Measurements from ENCODE around the gene TEN1. TPM values are rescaled to one million over a fixed set of nuclear protein-coding genes. Genes with fewer than 3 reads are reported as not detected.

TEN1 gene
- total RNA-seq, 4 donors from 2014 or later = 18.7 to 137 (median 20.7) TPM

DNA sequence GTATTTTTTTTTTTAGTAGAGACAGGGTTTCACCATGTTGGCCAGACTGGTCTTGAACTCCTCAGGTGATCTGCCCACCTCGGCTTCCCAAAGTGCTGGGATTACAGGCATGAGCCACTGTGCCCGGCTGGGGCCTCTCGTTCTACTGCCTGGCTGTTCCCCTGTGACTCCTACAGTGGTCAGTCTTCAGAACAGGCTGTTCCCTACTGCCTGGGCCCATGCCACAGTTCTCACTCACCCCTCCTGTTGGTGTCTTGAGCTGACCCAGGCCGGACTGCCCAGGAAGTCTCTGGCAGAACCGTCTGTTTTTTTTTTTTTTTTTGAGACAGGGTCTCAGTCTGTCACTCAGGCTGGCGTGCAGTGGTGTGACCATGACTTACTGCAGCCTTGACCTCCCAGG, 24.9 kb downstream of the TEN1 start:
- intact Hi-C loops (cut with DNase I; ENCODE audit: low total_unique reads) = loop anchor here (5.0 kb wide), 1 partner anchor 97 kb away; no protein-coding TSS in a partner anchor
- TF ChIP-seq POLR2A (IDR thresholded peaks at IDR 0.05) (no peak), EP300 (IDR thresholded peaks at IDR 0.05; ENCODE audit: low read depth) (no peak), POLR2AphosphoS5 (IDR thresholded peaks at IDR 0.05) (no peak)
- TF ChIP-seq, protein P1, sequence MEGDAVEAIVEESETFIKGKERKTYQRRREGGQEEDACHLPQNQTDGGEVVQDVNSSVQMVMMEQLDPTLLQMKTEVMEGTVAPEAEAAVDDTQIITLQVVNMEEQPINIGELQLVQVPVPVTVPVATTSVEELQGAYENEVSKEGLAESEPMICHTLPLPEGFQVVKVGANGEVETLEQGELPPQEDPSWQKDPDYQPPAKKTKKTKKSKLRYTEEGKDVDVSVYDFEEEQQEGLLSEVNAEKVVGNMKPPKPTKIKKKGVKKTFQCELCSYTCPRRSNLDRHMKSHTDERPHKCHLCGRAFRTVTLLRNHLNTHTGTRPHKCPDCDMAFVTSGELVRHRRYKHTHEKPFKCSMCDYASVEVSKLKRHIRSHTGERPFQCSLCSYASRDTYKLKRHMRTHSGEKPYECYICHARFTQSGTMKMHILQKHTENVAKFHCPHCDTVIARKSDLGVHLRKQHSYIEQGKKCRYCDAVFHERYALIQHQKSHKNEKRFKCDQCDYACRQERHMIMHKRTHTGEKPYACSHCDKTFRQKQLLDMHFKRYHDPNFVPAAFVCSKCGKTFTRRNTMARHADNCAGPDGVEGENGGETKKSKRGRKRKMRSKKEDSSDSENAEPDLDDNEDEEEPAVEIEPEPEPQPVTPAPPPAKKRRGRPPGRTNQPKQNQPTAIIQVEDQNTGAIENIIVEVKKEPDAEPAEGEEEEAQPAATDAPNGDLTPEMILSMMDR (IDR thresholded peaks at IDR 0.05) = no peak
- H3K9me3 ChIP-seq = no peaks in the 10 kb centered on the region
- no peak for DNase-seq
- peaks cover 3 to 64% (median 36%) of the 10 kb centered on the region in 4 donors for H3K4me1 ChIP-seq
- no peak overlapping the region for H3K4me3 ChIP-seq
- no peaks in the 10 kb centered on the region for H3K27me3 ChIP-seq
- 60 to 78% methylated on average over 1 to 6 of the region's 6 CpGs for WGBS, 2 donors (ENCODE audit: low coverage in 1 of 2)
- no peaks in the 10 kb centered on the region for H3K36me3 ChIP-seq
- H3K27ac ChIP-seq = peak overlapping the region; percentile 61 to 76 (median 68)
- in situ Hi-C loops (cut with MboI; ENCODE audit: low pct_ligation_motif_present in 1 of 4, low pct_unique_long_range_greater_than_20kb in 1 of 4, low sequenced_read_pairs in 3 of 4) = loop anchor here in 3 of 4 donors (5.0 to 25.0 kb wide), 3 partner anchors 89 to 283 kb away; no protein-coding TSS in a partner anchor

DNA sequence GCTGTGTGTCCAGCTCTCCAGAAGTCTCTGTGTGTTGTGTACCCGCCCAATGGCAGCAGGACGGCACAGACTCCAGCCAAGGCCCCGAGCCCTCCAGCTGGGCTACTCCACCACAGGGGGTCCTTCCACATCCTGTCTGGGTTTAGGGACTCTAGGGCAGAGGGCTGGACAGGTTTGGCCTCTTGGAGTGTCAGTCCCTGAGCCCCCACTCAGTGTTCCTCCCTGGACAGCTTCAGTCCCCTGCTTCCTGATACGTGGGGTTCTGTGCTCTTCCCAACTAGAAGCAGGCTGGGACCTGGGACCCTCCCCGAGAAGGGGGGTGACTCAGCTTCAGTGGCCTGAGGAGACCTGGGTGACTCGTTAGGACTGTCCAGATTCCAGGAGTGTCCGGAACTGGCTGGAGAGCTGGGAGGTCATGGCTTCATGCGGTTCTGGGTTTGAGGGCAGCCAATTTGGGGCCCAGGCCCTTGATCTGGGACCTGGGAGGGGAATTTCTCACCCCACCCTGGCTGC, 25.8 kb downstream of the TEN1 start:
- H3K4me1 ChIP-seq = peaks cover 3 to 55% (median 32%) of the 10 kb centered on the region in 4 donors
- H3K36me3 ChIP-seq = no peaks in the 10 kb centered on the region
- DNase-seq = no peak
- WGBS, 2 donors (ENCODE audit: low coverage in 1 of 2) = 60 to 71% methylated on average over 1 to 8 of the region's 8 CpGs
- TF ChIP-seq POLR2AphosphoS5 (IDR thresholded peaks at IDR 0.05) (no peak), POLR2A (IDR thresholded peaks at IDR 0.05) (no peak)
- TF ChIP-seq, protein P1 (IDR thresholded peaks at IDR 0.05) = no peak
- intact Hi-C loops (cut with DNase I; ENCODE audit: low total_unique reads) (loop anchor here (5.0 kb wide), 1 partner anchor 98 kb away; no protein-coding TSS in a partner anchor), in situ Hi-C loops (cut with MboI; ENCODE audit: low pct_ligation_motif_present in 1 of 4, low pct_unique_long_range_greater_than_20kb in 1 of 4, low sequenced_read_pairs in 3 of 4) (loop anchor here in 3 of 4 donors (5.0 to 25.0 kb wide), 3 partner anchors 90 to 282 kb away; no protein-coding TSS in a partner anchor)
- peak overlapping the region; percentile 28 to 76 (median 68) for H3K27ac ChIP-seq
- no peaks in the 10 kb centered on the region for H3K27me3 ChIP-seq
- H3K4me3 ChIP-seq = no peak overlapping the region
- no peaks in the 10 kb centered on the region for H3K9me3 ChIP-seq

DNA sequence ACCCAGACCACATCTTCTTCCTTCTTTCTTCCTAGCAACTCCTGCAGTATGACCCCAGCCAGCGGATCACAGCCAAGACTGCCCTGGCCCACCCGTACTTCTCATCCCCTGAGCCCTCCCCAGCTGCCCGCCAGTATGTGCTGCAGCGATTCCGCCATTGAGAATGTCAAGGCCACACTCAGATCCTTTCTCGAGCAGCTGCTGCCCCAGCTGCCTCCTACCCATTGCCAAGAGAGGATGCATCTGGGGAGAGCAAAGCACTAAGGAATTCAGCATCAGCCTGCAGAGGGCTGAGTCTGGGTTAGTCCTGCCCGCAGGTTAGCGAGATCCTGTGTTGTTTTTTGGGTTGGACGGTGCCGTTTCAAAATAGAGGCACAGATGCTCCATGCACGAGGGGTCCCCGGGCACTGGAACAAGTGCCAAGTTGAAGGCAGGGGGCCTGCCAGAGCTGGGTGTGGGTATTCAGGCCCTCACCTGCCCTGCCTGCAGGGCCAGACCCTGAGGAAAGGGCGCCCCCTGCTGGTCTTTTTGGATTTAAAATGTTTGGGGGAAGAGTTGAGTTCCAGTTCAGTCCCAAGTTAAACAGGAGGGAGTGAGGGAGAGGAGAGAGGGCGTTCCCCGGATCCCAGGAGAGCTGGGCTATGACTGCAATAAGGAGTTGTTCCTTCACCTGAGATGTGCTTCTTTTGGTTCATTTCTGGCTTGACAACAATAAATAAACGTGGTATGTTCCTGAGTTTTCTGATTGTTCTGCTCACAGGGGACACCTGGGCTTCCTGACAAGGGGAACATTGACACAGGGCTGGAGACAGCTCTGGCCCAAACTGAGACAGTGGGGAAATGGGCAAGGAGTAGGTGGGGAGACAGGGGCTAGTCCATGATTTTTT, 26.5 kb downstream of the TEN1 start:
- Histone ChIP-seq H3K27ac (peak overlapping the region; percentile 1 to 64 (median 44)), H3K36me3 (no peaks in the 10 kb centered on the region), H3K27me3 (no peaks in the 10 kb centered on the region), H3K4me1 (peaks cover 2 to 48% (median 25%) of the 10 kb centered on the region in 4 donors), H3K4me3 (no peak overlapping the region), H3K9me3 (no peaks in the 10 kb centered on the region)
- intact Hi-C loops (cut with DNase I; ENCODE audit: low total_unique reads) = no loop called here
- in situ Hi-C loops (cut with MboI; ENCODE audit: low pct_ligation_motif_present in 1 of 4, low pct_unique_long_range_greater_than_20kb in 1 of 4, low sequenced_read_pairs in 3 of 4) = loop anchor here in 2 of 4 donors (5.0 to 25.0 kb wide), 3 partner anchors 91 to 282 kb away; no protein-coding TSS in a partner anchor
- peak; percentile 90 for DNase-seq
- TF ChIP-seq EP300 (IDR thresholded peaks at IDR 0.05; ENCODE audit: low read depth) = no peak
- TF ChIP-seq POLR2A (IDR thresholded peaks at IDR 0.05) = no peak
- TF ChIP-seq, protein P1 (IDR thresholded peaks at IDR 0.05) = peak; percentile 74 to 92 (median 82)
- TF ChIP-seq POLR2AphosphoS5 (IDR thresholded peaks at IDR 0.05) = no peak
- 48% methylated on average over 16 of the region's 16 CpGs; no CpG with 5 or more reads in 1 of the 2 donors for WGBS, 2 donors (ENCODE audit: low coverage in 1 of 2)
